ENCODE data around the gene ADAM23.

ADAM23 gene

DNA sequence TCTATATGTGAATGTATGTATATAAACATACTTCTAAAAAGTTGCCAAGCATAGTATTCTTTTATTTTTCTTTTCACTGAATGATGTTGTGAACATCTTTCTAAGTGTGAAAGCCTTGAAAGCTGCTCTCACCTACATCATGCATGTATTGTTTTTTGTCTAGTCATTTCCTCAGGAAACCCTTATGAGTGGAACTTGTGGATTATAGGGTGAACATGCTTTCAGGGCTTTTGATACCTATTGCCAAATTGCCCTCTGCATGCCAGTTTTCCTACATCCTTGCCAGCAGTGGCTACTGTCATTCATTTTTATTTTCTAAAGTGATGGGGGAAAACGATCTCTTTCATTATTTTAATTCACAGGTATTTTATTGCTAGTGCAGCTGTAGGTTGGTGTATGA is 78.3 kb downstream of the ADAM23 start:
- TF ChIP-seq, protein P1, sequence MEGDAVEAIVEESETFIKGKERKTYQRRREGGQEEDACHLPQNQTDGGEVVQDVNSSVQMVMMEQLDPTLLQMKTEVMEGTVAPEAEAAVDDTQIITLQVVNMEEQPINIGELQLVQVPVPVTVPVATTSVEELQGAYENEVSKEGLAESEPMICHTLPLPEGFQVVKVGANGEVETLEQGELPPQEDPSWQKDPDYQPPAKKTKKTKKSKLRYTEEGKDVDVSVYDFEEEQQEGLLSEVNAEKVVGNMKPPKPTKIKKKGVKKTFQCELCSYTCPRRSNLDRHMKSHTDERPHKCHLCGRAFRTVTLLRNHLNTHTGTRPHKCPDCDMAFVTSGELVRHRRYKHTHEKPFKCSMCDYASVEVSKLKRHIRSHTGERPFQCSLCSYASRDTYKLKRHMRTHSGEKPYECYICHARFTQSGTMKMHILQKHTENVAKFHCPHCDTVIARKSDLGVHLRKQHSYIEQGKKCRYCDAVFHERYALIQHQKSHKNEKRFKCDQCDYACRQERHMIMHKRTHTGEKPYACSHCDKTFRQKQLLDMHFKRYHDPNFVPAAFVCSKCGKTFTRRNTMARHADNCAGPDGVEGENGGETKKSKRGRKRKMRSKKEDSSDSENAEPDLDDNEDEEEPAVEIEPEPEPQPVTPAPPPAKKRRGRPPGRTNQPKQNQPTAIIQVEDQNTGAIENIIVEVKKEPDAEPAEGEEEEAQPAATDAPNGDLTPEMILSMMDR (conservative IDR thresholded peaks at IDR 0.05): no peak
- TF ChIP-seq ZFX (IDR thresholded peaks at IDR 0.05): no peak
- H3K27ac ChIP-seq: no peak overlapping the region

GRCh38 chr2:206526416-206526815 is 83.1 kb downstream of the ADAM23 start:
- no peak overlapping the region for H3K27ac ChIP-seq
- TF ChIP-seq, protein P1 (conservative IDR thresholded peaks at IDR 0.05): no peak
- no peak for TF ChIP-seq ZFX (IDR thresholded peaks at IDR 0.05)

DNA sequence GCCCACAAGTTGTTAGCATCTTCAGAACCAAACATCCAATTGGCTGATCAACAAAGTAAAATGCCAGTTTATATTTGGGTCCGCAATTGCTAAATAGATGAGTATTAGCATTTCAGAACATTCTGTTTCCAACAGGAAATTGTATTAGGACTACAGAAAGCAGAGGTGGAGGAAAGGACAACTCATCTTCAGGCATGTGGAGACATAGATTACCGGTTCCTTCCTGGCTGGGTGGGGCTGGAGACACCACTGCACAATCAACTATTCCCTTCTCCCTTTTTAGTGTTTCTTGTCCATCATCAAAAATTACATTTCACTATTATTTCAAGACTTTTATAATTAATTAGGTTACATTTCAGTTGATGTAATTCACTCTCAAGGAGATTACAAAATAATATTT is 83.8 kb downstream of the ADAM23 start:
- H3K27ac ChIP-seq: no peak overlapping the region
- no peak for TF ChIP-seq ZFX (IDR thresholded peaks at IDR 0.05)
- TF ChIP-seq, protein P1 (conservative IDR thresholded peaks at IDR 0.05): no peak

GRCh38 chr2:206530727-206531126 is 87.4 kb downstream of the ADAM23 start:
- no peak for TF ChIP-seq ZFX (IDR thresholded peaks at IDR 0.05)
- TF ChIP-seq, protein P1 (conservative IDR thresholded peaks at IDR 0.05): no peak
- H3K27ac ChIP-seq: no peak overlapping the region

- H3K27ac ChIP-seq: no peak overlapping the region
- TF ChIP-seq, protein P1 (conservative IDR thresholded peaks at IDR 0.05): no peak
- no peak for TF ChIP-seq ZFX (IDR thresholded peaks at IDR 0.05)
Measured at GRCh38 chr2:206531996-206532543, 88.7 kb downstream of the ADAM23 start.

GRCh38 chr2:206533977-206534376 is 90.6 kb downstream of the ADAM23 start:
- no peak for TF ChIP-seq ZFX (IDR thresholded peaks at IDR 0.05)
- TF ChIP-seq, protein P1 (conservative IDR thresholded peaks at IDR 0.05): no peak
- H3K27ac ChIP-seq: no peak overlapping the region

- no peak overlapping the region for H3K27ac ChIP-seq
- TF ChIP-seq ZFX (IDR thresholded peaks at IDR 0.05): no peak
- TF ChIP-seq, protein P1 (conservative IDR thresholded peaks at IDR 0.05): no peak
Measured at GRCh38 chr2:206535260-206535986, 92.1 kb downstream of the ADAM23 start.
